ENCODE measurements around the gene POLA1.

DNA sequence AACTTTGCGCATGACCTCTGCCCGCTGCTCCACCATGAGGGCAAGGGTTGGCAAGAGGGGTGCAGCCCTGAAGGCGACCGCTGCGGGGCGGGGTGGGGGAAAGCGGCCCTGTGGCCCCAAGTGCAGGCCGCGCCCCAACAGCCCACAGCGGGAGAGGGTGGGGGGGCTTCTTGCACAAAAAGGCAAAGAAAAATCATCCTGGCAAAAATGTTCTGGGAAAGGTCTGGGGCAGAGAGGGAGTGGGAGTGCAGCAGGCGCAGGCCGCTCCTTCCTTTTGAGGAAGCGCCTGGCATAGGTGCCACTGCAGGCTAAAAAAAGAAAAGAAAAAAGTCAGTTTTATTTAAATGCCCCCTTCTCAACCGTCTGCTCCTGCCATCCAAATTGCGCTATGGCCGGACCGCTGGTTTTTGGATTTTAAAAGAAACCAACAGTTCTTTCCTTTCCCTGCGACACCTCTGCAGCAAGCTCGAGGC, 320.7 kb downstream of the POLA1 start:
- TF ChIP-seq, protein P1, sequence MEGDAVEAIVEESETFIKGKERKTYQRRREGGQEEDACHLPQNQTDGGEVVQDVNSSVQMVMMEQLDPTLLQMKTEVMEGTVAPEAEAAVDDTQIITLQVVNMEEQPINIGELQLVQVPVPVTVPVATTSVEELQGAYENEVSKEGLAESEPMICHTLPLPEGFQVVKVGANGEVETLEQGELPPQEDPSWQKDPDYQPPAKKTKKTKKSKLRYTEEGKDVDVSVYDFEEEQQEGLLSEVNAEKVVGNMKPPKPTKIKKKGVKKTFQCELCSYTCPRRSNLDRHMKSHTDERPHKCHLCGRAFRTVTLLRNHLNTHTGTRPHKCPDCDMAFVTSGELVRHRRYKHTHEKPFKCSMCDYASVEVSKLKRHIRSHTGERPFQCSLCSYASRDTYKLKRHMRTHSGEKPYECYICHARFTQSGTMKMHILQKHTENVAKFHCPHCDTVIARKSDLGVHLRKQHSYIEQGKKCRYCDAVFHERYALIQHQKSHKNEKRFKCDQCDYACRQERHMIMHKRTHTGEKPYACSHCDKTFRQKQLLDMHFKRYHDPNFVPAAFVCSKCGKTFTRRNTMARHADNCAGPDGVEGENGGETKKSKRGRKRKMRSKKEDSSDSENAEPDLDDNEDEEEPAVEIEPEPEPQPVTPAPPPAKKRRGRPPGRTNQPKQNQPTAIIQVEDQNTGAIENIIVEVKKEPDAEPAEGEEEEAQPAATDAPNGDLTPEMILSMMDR (IDR thresholded peaks at IDR 0.05; ENCODE audit: insufficient read depth, low read length): no peak
- TF ChIP-seq REST (IDR thresholded peaks at IDR 0.05; ENCODE audit: insufficient replicate concordance, low read depth) (no peak), POLR2AphosphoS5 (IDR thresholded peaks at IDR 0.05; ENCODE audit: low read depth) (no peak)

Data from HL-60 (cell line).